GM15510 (cell line): ENCODE data around the gene TP53I13.
A peak's percentile ranks its signal among the peaks of the same experiment; 100 is the strongest.

ENCODE experiments used
- POLR2A ChIP-seq: IDR thresholded peaks from 3 replicates; pipeline ENCODE4 v1.6.1; 2011; ENCODE audit warnings: borderline replicate concordance; ENCODE audit not compliant: insufficient read length; ENCODE audit errors: extremely low read depth

Gene TP53I13

GRCh38 chr17:29591737-29592608, 23.5 kb downstream of the TP53I13 start:
- no peak for TF ChIP-seq POLR2A

- TF ChIP-seq POLR2A = peak; percentile 37
These were observed 24.5 kb downstream of the TP53I13 start, which contains the start of gene ANKRD13B for GRCh38 chr17:29592850-29593551. TSS of gene ANKRD13B (plus strand) at chr17:29593132. CDS start at chr17:29593622, 490 bp downstream.

GRCh38 chr17:29593591-29594518, 25.4 kb downstream of the TP53I13 start:
- TF ChIP-seq POLR2A = no peak

DNA sequence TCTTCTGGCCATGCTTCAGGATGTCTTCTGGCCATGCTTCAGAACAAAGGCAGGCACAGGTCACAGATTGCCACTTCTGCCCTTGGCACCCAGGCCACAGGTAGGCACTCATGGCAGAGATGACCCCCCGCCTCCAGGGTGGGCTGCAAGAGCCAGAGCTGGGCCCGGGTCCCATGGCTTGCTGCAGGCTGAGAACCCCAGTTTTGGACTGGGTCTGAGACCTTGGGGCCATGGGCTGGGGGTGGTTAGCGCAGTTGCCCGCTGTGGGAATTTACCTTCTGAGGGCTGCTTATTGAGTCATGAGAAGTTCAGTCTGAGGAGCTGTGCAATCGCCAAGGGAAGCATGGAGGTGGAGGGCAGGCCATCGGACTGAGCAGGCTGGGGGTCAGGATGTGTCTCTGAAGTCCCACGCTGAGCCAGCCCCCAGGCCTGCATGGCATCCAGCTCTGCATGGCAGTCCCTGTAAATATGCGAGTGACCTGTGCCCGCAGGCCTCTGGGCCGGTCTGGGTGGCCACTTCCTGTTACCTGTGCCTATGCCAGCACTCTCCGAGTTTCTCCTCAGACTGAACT, 26.1 kb downstream of the TP53I13 start:
- TF ChIP-seq POLR2A = no peak

- TF ChIP-seq POLR2A = no peak
These were observed 26.8 kb downstream of the TP53I13 start for GRCh38 chr17:29595107-29595942.

- no peak for TF ChIP-seq POLR2A
These were observed 27.7 kb downstream of the TP53I13 start for GRCh38 chr17:29595943-29596774.

- TF ChIP-seq POLR2A = no peak
These were observed 28.3 kb downstream of the TP53I13 start for GRCh38 chr17:29596811-29597210.

DNA sequence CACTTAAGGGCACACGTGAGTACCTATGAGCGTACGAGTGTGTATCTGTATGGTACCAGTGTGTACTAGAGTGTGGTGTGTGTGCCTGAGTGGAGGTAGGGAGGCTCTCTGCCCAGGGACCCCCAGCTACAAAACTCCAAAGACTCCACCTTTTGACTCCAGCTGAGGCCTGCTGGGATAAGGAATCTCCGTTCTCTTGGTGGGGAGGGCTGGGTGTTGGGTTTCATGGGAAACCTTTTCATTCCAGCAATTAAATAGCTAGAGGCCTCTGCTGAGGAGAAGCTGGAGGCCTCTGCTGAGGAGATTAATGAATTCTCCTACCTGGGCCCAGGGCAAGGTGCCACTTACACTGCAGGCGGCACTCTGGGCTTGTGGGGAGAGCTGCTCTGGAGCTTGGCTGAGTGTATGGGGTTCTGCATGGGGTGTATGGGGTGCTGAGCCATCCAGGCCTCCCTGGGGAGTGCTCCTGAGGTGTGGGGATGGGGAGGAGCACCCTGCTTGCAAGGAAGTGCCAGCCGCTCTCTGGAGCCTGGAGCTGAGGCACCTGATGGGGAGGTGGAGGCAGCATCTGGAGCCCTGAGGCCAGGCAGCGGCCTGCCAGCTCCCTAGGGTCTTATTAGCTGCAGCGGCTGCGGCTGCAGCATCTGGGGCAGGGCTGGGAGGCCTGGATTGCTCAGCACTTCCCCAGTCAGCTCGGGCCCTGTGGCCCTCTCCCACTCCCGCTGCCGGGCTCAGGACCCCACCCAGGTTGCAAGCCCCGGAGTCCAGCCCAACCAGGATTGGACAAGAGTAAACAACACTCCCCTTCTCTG, 29.1 kb downstream of the TP53I13 start:
- TF ChIP-seq POLR2A = no peak

- no peak for TF ChIP-seq POLR2A
These were observed 34.7 kb downstream of the TP53I13 start for GRCh38 chr17:29603109-29603674.

- no peak for TF ChIP-seq POLR2A
These were observed 39.2 kb downstream of the TP53I13 start for GRCh38 chr17:29607557-29608195.

DNA sequence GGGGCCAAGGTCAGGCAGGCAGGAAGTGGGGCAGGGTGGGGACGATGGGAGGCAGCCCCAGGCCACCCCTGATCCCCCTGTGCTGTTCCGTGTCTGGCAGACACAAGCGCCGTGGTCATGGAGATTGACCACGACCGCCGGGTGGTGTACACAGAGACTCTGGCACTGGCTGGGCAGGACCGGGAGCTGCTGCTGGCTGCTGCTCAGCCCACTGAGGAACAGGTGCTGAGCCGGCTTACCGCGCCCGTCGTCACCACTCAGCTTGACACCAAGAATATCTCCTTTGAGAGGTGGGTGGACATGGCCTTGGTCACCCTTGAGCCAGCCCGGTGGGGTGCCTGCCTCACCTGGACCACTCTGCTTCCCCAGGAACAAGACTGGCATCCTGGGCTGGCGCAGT, 40.5 kb downstream of the TP53I13 start:
- TF ChIP-seq POLR2A = no peak
